Measurements from ENCODE around the gene CPVL.

CPVL gene

DNA sequence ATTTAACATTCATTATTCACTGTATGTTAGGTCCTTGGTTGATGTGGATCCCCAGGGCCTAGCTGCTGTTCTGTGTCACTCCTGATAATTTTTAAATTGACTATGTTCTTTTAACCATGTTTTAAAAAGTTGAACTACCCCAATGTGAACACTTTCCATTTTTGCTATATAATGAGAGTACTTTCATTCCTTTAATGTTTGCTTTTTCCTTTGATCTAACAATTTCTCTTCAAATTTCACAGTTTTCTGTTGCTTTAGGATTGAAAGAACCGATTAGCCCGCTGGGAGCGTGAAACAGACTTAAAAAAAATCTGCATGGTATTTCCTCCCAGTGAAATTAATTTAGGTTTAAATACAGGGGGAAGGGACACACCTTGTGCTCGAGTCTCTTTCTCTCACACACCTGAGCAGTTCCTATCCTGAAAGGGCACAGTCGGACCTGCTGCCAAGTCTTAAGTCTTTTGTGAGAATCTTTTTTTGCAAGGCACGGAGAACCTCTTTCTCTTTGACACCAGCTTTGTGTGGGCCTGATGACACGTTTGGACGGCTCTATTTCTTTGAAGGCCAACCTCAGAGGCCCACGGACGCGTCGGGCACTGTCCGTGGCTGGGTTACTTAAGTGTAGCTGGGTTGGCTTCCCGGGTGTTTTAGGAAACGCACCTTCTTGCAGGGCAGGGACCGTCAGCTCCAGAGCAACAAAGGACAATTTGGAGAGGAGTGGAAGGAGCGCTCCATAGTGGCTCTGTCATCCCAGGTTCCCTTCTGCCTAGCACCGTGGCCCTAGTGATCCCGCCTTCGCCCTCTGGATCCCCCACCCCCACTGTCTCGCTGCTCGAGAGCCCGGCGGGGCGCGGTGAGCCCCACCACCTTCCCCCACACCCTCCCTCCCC is 47.2 kb upstream of the CPVL start:
- peak overlapping the region; percentile 78 for H2BK12ac ChIP-seq (ENCODE audit: low read length)
- H3K23ac ChIP-seq (ENCODE audit: low read length): no peak overlapping the region
- no peaks in the 10 kb centered on the region for H3K9me3 ChIP-seq (ENCODE audit: insufficient read depth, low read depth, low read length)
- H2BK120ac ChIP-seq (ENCODE audit: insufficient read depth, low read length, poor library complexity): peak overlapping the region; percentile 91
- H2BK5ac ChIP-seq (ENCODE audit: low read depth, low read length, poor library complexity): peak overlapping the region; percentile 97
- peaks cover 21% of the 10 kb centered on the region for H3K79me2 ChIP-seq (ENCODE audit: control insufficient read depth, insufficient read depth, low read length, poor library complexity)
- H3K4ac ChIP-seq (ENCODE audit: low read depth, low read length): peak overlapping the region; percentile 96
- peak overlapping the region; percentile 90 for H2AK5ac ChIP-seq (ENCODE audit: low read length)
- peak overlapping the region; percentile 96 for H3K14ac ChIP-seq (ENCODE audit: low read length)
- no peaks in the 10 kb centered on the region for H3K36me3 ChIP-seq (ENCODE audit: control insufficient read depth in 1 of 2, insufficient read depth in 2 of 2, low read length in 2 of 2)
- peak overlapping the region; percentile 82 for H3K4me2 ChIP-seq (ENCODE audit: low read length)
- peak overlapping the region; percentile 64 for H3K9ac ChIP-seq (ENCODE audit: low read length)
- peak overlapping the region; percentile 89 for H3K18ac ChIP-seq (ENCODE audit: low read length)
- WGBS (ENCODE audit: extremely low coverage, insufficient coverage, insufficient read length): no CpG with 5 or more reads among the region's 26 CpGs
- H3K79me1 ChIP-seq (ENCODE audit: low read length): peaks cover 32% of the 10 kb centered on the region
- H3K27ac ChIP-seq (ENCODE audit: low read depth, low read length): peak overlapping the region; percentile 76
- peak overlapping the region; percentile 79 for H4K91ac ChIP-seq (ENCODE audit: low read depth, low read length)
- H3K27me3 ChIP-seq (ENCODE audit: insufficient read depth, low read length): no peaks in the 10 kb centered on the region
- peak overlapping the region; percentile 98 for H3K4me3 ChIP-seq (ENCODE audit: low read depth, low read length)
- peaks cover 6 to 23% of the 10 kb centered on the region in 2 experiments for H3K4me1 ChIP-seq (ENCODE audit: control insufficient read depth in 1 of 2, insufficient read depth in 2 of 2, low read length in 2 of 2)
- peak in 1 of 2 donors; percentile 41 for DNase-seq
- peak overlapping the region; percentile 85 for H4K12ac ChIP-seq (ENCODE audit: low read depth, low read length)
- H2AFZ ChIP-seq (ENCODE audit: insufficient read depth, low read length, poor library complexity): peak overlapping the region; percentile 50
- peak overlapping the region; percentile 97 for H4K8ac ChIP-seq (ENCODE audit: low read depth, low read length)

DNA sequence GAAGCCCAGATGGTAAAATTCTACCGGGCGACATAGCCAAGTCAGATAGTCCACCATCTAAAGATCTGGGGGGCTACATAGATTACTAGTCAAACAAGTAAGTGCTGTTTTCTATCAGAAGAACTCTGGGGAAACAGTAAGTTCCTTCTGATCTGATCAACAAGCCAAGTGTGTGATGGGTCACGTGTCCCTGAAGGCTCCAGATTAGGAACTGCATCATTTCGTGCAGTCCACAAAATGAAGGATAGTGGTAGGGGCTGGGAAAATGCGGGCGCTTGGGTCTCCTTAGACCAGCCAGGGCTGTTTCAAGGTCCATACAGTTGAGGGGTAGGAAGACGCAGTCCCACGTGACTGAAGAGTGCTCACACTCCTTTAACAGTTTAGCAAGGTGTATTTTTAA is 46.5 kb upstream of the CPVL start:
- Histone ChIP-seq H4K12ac (ENCODE audit: low read depth, low read length) (no peak overlapping the region), H3K4me1 (ENCODE audit: control insufficient read depth in 1 of 2, insufficient read depth in 2 of 2, low read length in 2 of 2) (peaks cover 6 to 23% of the 10 kb centered on the region in 2 experiments), H3K79me2 (ENCODE audit: control insufficient read depth, insufficient read depth, low read length, poor library complexity) (peaks cover 19% of the 10 kb centered on the region), H4K91ac (ENCODE audit: low read depth, low read length) (peak overlapping the region; percentile 38), H3K27ac (ENCODE audit: low read depth, low read length) (peak overlapping the region; percentile 29), H3K18ac (ENCODE audit: low read length) (no peak overlapping the region), H3K4ac (ENCODE audit: low read depth, low read length) (no peak overlapping the region), H3K14ac (ENCODE audit: low read length) (no peak overlapping the region), H3K9ac (ENCODE audit: low read length) (no peak overlapping the region), H3K9me3 (ENCODE audit: insufficient read depth, low read depth, low read length) (no peaks in the 10 kb centered on the region), H2BK5ac (ENCODE audit: low read depth, low read length, poor library complexity) (peak overlapping the region; percentile 21), H4K8ac (ENCODE audit: low read depth, low read length) (no peak overlapping the region), H2BK12ac (ENCODE audit: low read length) (peak overlapping the region; percentile 19), H3K23ac (ENCODE audit: low read length) (no peak overlapping the region), H3K36me3 (ENCODE audit: control insufficient read depth in 1 of 2, insufficient read depth in 2 of 2, low read length in 2 of 2) (no peaks in the 10 kb centered on the region), H3K4me3 (ENCODE audit: low read depth, low read length) (no peak overlapping the region), H2AK5ac (ENCODE audit: low read length) (peak overlapping the region; percentile 23), H2BK120ac (ENCODE audit: insufficient read depth, low read length, poor library complexity) (peak overlapping the region; percentile 26), H3K4me2 (ENCODE audit: low read length) (no peak overlapping the region), H3K27me3 (ENCODE audit: insufficient read depth, low read length) (no peaks in the 10 kb centered on the region), H2AFZ (ENCODE audit: insufficient read depth, low read length, poor library complexity) (no peak overlapping the region), H3K79me1 (ENCODE audit: low read length) (peaks cover 32% of the 10 kb centered on the region)
- peak; percentile 73 to 84 for DNase-seq
- no CpG with 5 or more reads among the region's 8 CpGs for WGBS (ENCODE audit: extremely low coverage, insufficient coverage, insufficient read length)

GRCh38 chr7:29192323-29192722 is 46.0 kb upstream of the CPVL start:
- Histone ChIP-seq H3K79me1 (ENCODE audit: low read length) (peaks cover 32% of the 10 kb centered on the region), H3K9me3 (ENCODE audit: insufficient read depth, low read depth, low read length) (no peaks in the 10 kb centered on the region), H4K12ac (ENCODE audit: low read depth, low read length) (no peak overlapping the region), H2AK5ac (ENCODE audit: low read length) (no peak overlapping the region), H3K4me2 (ENCODE audit: low read length) (no peak overlapping the region), H3K27me3 (ENCODE audit: insufficient read depth, low read length) (no peaks in the 10 kb centered on the region), H3K36me3 (ENCODE audit: control insufficient read depth in 1 of 2, insufficient read depth in 2 of 2, low read length in 2 of 2) (no peaks in the 10 kb centered on the region), H2BK12ac (ENCODE audit: low read length) (no peak overlapping the region), H2BK5ac (ENCODE audit: low read depth, low read length, poor library complexity) (peak overlapping the region; percentile 51), H2BK120ac (ENCODE audit: insufficient read depth, low read length, poor library complexity) (no peak overlapping the region), H3K4me3 (ENCODE audit: low read depth, low read length) (no peak overlapping the region), H3K23ac (ENCODE audit: low read length) (no peak overlapping the region), H3K27ac (ENCODE audit: low read depth, low read length) (peak overlapping the region; percentile 29), H3K79me2 (ENCODE audit: control insufficient read depth, insufficient read depth, low read length, poor library complexity) (peaks cover 19% of the 10 kb centered on the region), H3K18ac (ENCODE audit: low read length) (no peak overlapping the region), H3K9ac (ENCODE audit: low read length) (no peak overlapping the region), H3K4ac (ENCODE audit: low read depth, low read length) (no peak overlapping the region), H3K4me1 (ENCODE audit: control insufficient read depth in 1 of 2, insufficient read depth in 2 of 2, low read length in 2 of 2) (peaks cover 6 to 23% of the 10 kb centered on the region in 2 experiments), H4K8ac (ENCODE audit: low read depth, low read length) (no peak overlapping the region), H2AFZ (ENCODE audit: insufficient read depth, low read length, poor library complexity) (no peak overlapping the region), H4K91ac (ENCODE audit: low read depth, low read length) (peak overlapping the region; percentile 75), H3K14ac (ENCODE audit: low read length) (no peak overlapping the region)
- DNase-seq: peak in 1 of 2 donors; percentile 74
- no CpG with 5 or more reads among the region's 1 CpG for WGBS (ENCODE audit: extremely low coverage, insufficient coverage, insufficient read length)

- Histone ChIP-seq H3K4me2 (ENCODE audit: low read length) (peak overlapping the region; percentile 30), H3K9me3 (ENCODE audit: insufficient read depth, low read depth, low read length) (no peaks in the 10 kb centered on the region), H3K18ac (ENCODE audit: low read length) (peak overlapping the region; percentile 43), H3K27ac (ENCODE audit: low read depth, low read length) (peak overlapping the region; percentile 69), H3K4me3 (ENCODE audit: low read depth, low read length) (no peak overlapping the region), H3K27me3 (ENCODE audit: insufficient read depth, low read length) (no peaks in the 10 kb centered on the region), H2BK120ac (ENCODE audit: insufficient read depth, low read length, poor library complexity) (peak overlapping the region; percentile 85), H3K79me2 (ENCODE audit: control insufficient read depth, insufficient read depth, low read length, poor library complexity) (peaks cover 17% of the 10 kb centered on the region), H3K23ac (ENCODE audit: low read length) (no peak overlapping the region), H2AFZ (ENCODE audit: insufficient read depth, low read length, poor library complexity) (no peak overlapping the region), H3K4me1 (ENCODE audit: control insufficient read depth in 1 of 2, insufficient read depth in 2 of 2, low read length in 2 of 2) (peaks cover 6 to 21% of the 10 kb centered on the region in 2 experiments), H2AK5ac (ENCODE audit: low read length) (no peak overlapping the region), H2BK5ac (ENCODE audit: low read depth, low read length, poor library complexity) (peak overlapping the region; percentile 61), H3K79me1 (ENCODE audit: low read length) (peaks cover 32% of the 10 kb centered on the region), H3K4ac (ENCODE audit: low read depth, low read length) (no peak overlapping the region), H3K14ac (ENCODE audit: low read length) (peak overlapping the region; percentile 55), H4K8ac (ENCODE audit: low read depth, low read length) (no peak overlapping the region), H2BK12ac (ENCODE audit: low read length) (peak overlapping the region; percentile 66), H4K91ac (ENCODE audit: low read depth, low read length) (peak overlapping the region; percentile 72), H3K36me3 (ENCODE audit: control insufficient read depth in 1 of 2, insufficient read depth in 2 of 2, low read length in 2 of 2) (no peaks in the 10 kb centered on the region), H3K9ac (ENCODE audit: low read length) (no peak overlapping the region), H4K12ac (ENCODE audit: low read depth, low read length) (no peak overlapping the region)
- no peak for DNase-seq
- WGBS (ENCODE audit: extremely low coverage, insufficient coverage, insufficient read length): no CpG with 5 or more reads among the region's 5 CpGs
Measured at GRCh38 chr7:29190349-29191045, 44.2 kb upstream of the CPVL start.
